IMR-90 (cell line): ENCODE data around the gene P2RX3. TPM values are rescaled to one million over a fixed set of nuclear protein-coding genes. Genes with fewer than 3 reads are reported as not detected.

Experiments
- ATAC-seq: fragments of 200-7000 bp; cut with Tn5 transposase; 2 replicates; pipeline ENCODE4 v1.9.1; 2020; ENCODE audit warnings: low read depth, mild to moderate bottlenecking, moderate library complexity
- BruUV-seq: library from RNA; stranded (reverse); fragments of 400-500 nt; replicated peaks from 2 replicates; lab custom pipeline; 2021; lab: Mats Ljungman, UMichigan
- CTCF ChIA-PET: fragments of 300-600 bp; formaldehyde crosslinking; extraction: SDS; loops from one replicate; lab custom pipeline; 2021; ENCODE audit warnings: antibody characterized with exemption; lab: Yijun Ruan, JAX
- POLR2A ChIA-PET: fragments of 300-600 bp; sonication (Branson Sonifier 250); formaldehyde crosslinking; loops from one replicate; lab custom pipeline; 2022; ENCODE audit warnings: antibody characterized with exemption; ENCODE audit not compliant: unreplicated experiment; lab: Charles Lee
- DNase-seq: peaks from one replicate; pipeline ENCODE4 v3.0.0; 2013
- H2AFZ ChIP-seq: replicated peaks from 2 replicates; pipeline ENCODE3; 2013; ENCODE audit warnings: low read length, mild to moderate bottlenecking; ENCODE audit not compliant: poor library complexity
- H2AK5ac ChIP-seq: 2 replicates; pipeline ENCODE4 v1.6.1; 2013; ENCODE audit warnings: low read depth, low read length, inconsistent platforms
- H2AK9ac ChIP-seq: replicated peaks from 2 replicates; pipeline ENCODE3; 2013; ENCODE audit warnings: mild to moderate bottlenecking, low read depth, low read length, moderate library complexity; ENCODE audit not compliant: poor library complexity
- H2BK120ac ChIP-seq: 2 replicates; pipeline ENCODE4 v1.6.1; 2013; ENCODE audit warnings: low read depth, low read length, inconsistent platforms
- H2BK15ac ChIP-seq: 3 replicates; pipeline ENCODE4 v1.6.1; 2013; ENCODE audit warnings: low read depth, low read length, inconsistent platforms
- H2BK20ac ChIP-seq: 2 replicates; pipeline ENCODE4 v1.6.1; 2013; ENCODE audit warnings: low read depth, mild to moderate bottlenecking, inconsistent platforms, low read length, moderate library complexity
- H2BK5ac ChIP-seq: 2 replicates; pipeline ENCODE4 v1.6.1; 2013; ENCODE audit warnings: mild to moderate bottlenecking, low read depth, low read length, inconsistent platforms; ENCODE audit not compliant: poor library complexity, severe bottlenecking
- H3K14ac ChIP-seq: replicated peaks from 2 replicates; pipeline ENCODE4 v1.6.1; 2013; ENCODE audit warnings: low read depth, low read length, inconsistent platforms
- H3K18ac ChIP-seq: 2 replicates; pipeline ENCODE4 v1.6.1; 2013; ENCODE audit warnings: low read depth, low read length, control low read depth
- H3K23ac ChIP-seq: 2 replicates; pipeline ENCODE4 v1.6.1; 2013; ENCODE audit warnings: low read depth, low read length, inconsistent platforms
- H3K27ac ChIP-seq: 2 replicates; pipeline ENCODE4 v1.5.1; 2013; ENCODE audit warnings: mild to moderate bottlenecking, control low read depth, low read length; ENCODE audit not compliant: insufficient read depth
- H3K27me3 ChIP-seq: 2 replicates; pipeline ENCODE4 v1.6.1; 2013; ENCODE audit warnings: low read length; ENCODE audit not compliant: control insufficient read depth, insufficient read depth
- H3K36me3 ChIP-seq: 2 replicates; pipeline ENCODE4 v1.6.1; 2013; ENCODE audit warnings: low read length, mixed read lengths; ENCODE audit not compliant: control insufficient read depth, insufficient read depth
- H3K4ac ChIP-seq: 2 replicates; pipeline ENCODE4 v1.6.1; 2013; ENCODE audit warnings: low read depth, low read length, inconsistent platforms
- H3K4me1 ChIP-seq: 2 replicates; pipeline ENCODE4 v1.6.1; 2013; ENCODE audit warnings: low read length, mixed read lengths; ENCODE audit not compliant: control insufficient read depth, insufficient read depth
- H3K4me2 ChIP-seq: 2 replicates; pipeline ENCODE4 v1.6.1; 2013; ENCODE audit warnings: low read depth, mild to moderate bottlenecking, control low read depth, low read length, moderate library complexity
- H3K4me3 ChIP-seq: 2 replicates; pipeline ENCODE4 v1.5.1; 2013; ENCODE audit warnings: low read depth, mild to moderate bottlenecking, control low read depth, low read length, moderate library complexity; ENCODE audit not compliant: insufficient read depth
- H3K56ac ChIP-seq: 2 replicates; pipeline ENCODE4 v1.6.1; 2013; ENCODE audit warnings: low read length, inconsistent platforms; ENCODE audit not compliant: insufficient read depth; ENCODE audit errors: extremely low read depth
- H3K79me1 ChIP-seq, 2 experiments: 2 replicates each; pipeline ENCODE4 v1.6.1; 2013; ENCODE audit warnings: low read length in 2 of 2, inconsistent platforms in 1 of 2, low read depth in 1 of 2
- H3K9ac ChIP-seq: 2 replicates; pipeline ENCODE4 v1.6.1; 2013; ENCODE audit warnings: low read depth, low read length, control low read depth
- H3K9me1 ChIP-seq: 2 replicates; pipeline ENCODE4 v1.6.1; 2013; ENCODE audit warnings: low read length, inconsistent platforms; ENCODE audit not compliant: insufficient read depth
- H3K9me3 ChIP-seq: 2 replicates; pipeline ENCODE4 v1.6.1; 2013; ENCODE audit warnings: low read length; ENCODE audit not compliant: control insufficient read depth, insufficient read depth
- H4K20me1 ChIP-seq: 2 replicates; pipeline ENCODE4 v1.6.1; 2013; ENCODE audit warnings: low read length, inconsistent platforms; ENCODE audit not compliant: insufficient read depth
- H4K5ac ChIP-seq: 2 replicates; pipeline ENCODE4 v1.6.1; 2013; ENCODE audit warnings: mild to moderate bottlenecking, low read depth, low read length, control low read depth
- H4K8ac ChIP-seq, 2 experiments: 2 replicates each; pipeline ENCODE4 v1.6.1; 2013; ENCODE audit warnings: low read depth in 2 of 2, low read length in 2 of 2, control low read depth in 1 of 2, inconsistent platforms in 1 of 2
- H4K91ac ChIP-seq: 2 replicates; pipeline ENCODE4 v1.6.1; 2013; ENCODE audit warnings: low read depth, low read length, inconsistent platforms; ENCODE audit not compliant: insufficient read depth
- CEBPB ChIP-seq: IDR thresholded peaks from 2 replicates; pipeline ENCODE4 v1.6.1; 2012; ENCODE audit warnings: low read depth, low read length, improper control_type of control experiment
- FOS ChIP-seq: fragments of 150-350 bp; IDR thresholded peaks from 2 replicates; pipeline ENCODE4 v1.6.1; 2016; ENCODE audit warnings: low read depth, low read length
- MAZ ChIP-seq: IDR thresholded peaks from 2 replicates; pipeline ENCODE4 v1.6.1; 2012; ENCODE audit warnings: low read depth, mild to moderate bottlenecking, low read length, improper control_type of control experiment, moderate library complexity, borderline replicate concordance
- RAD21 ChIP-seq: IDR thresholded peaks from 2 replicates; pipeline ENCODE4 v1.6.1; 2012; ENCODE audit warnings: low read length, improper control_type of control experiment
- RCOR1 ChIP-seq: IDR thresholded peaks from 2 replicates; pipeline ENCODE4 v1.6.1; 2012; ENCODE audit warnings: mild to moderate bottlenecking, low read length, improper control_type of control experiment; ENCODE audit not compliant: insufficient replicate concordance
- SMC3 ChIP-seq: fragments of 150-350 bp; IDR thresholded peaks from 2 replicates; pipeline ENCODE4 v1.6.1; 2016; ENCODE audit warnings: low read depth, mild to moderate bottlenecking, antibody characterized with exemption, low read length, moderate library complexity
- WGBS, 2 experiments: methylation state at CpG; one replicate each; pipeline versions ENCODE4 v1.1.5 to v1.1.7; 2013; ENCODE audit warnings: missing lambda C conversion rate in 2 of 2; ENCODE audit not compliant: insufficient read length in 1 of 2; ENCODE audit errors: extremely low coverage in 2 of 2; 5-methylcytosine and 5-hydroxymethylcytosine counted together
- dilution Hi-C: fragments of 300-500 bp; cut with HindIII; formaldehyde crosslinking; loops from one replicate; pipeline ENCODE4 v1.14.3; 2018; ENCODE audit warnings: low sequenced_read_pairs; ENCODE audit not compliant: unreplicated experiment
- in situ Hi-C: fragments of 300-500 bp; cut with MboI; formaldehyde crosslinking; loops from 3 replicates; pipeline ENCODE4 v1.14.3; 2019; ENCODE audit warnings: low sequenced_read_pairs, inconsistent platforms, mixed read lengths
- intact Hi-C: fragments of 100-400 bp; cut with micrococcal nuclease; formaldehyde crosslinking; loops from 2 replicates; pipeline ENCODE4 v1.10.0; 2022
- polyA plus RNA-seq, 3 experiments: library from polyadenylated mRNA; depleted of rRNA; stranded (reverse); fragments of >200 nt; gene quantifications; 2 replicates each; pipeline ENCODE4 v1.2.3, GENCODE V29; 2012; ENCODE audit warnings: low replicate concordance in 1 of 3
- total RNA-seq: library from RNA; depleted of rRNA; stranded (reverse); fragments of >200 nt; gene quantifications from 2 replicates; pipeline ENCODE4 v1.2.3, GENCODE V29; 2012

The P2RX3 gene
- total and polyA plus RNA-seq, 2 of the 4 experiments (the other 2 are of a cell fraction): not detected

DNA sequence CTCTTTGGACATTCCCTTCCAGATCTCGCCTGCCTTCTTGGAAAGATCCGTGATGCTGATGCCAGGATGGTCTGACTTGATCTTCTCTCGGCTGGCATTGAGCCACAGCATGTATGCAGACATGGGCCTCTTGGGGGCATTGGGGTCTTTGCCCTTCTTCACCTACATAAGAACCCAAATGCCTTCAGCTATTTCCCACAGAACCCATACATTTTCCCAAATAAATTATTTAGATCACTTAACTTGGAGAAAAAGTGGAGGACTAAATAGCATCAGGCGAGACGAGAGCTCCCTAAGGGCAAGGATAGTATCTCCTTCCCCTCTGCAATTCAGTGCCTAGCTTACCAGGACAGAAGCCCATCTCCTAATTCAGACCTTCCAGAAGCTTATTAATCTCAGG, 10.4 kb upstream of the P2RX3 start:
- ChIA-PET POLR2A (no interaction called here), CTCF (no interaction called here)
- Histone ChIP-seq H2AK5ac (no peak overlapping the region), H3K14ac (no peak overlapping the region), H2BK120ac (no peak overlapping the region), H3K27me3 (no peaks in the 10 kb centered on the region), H3K4me2 (no peak overlapping the region), H2BK5ac (no peak overlapping the region), H3K9ac (no peak overlapping the region), H3K27ac (no peak overlapping the region), H2BK15ac (no peak overlapping the region), H3K23ac (no peak overlapping the region), H3K18ac (no peak overlapping the region), H2AK9ac (no peak overlapping the region), H3K79me1 (peaks cover 23 to 56% of the 10 kb centered on the region in 2 experiments), H4K5ac (no peak overlapping the region), H4K91ac (no peak overlapping the region), H3K4ac (no peak overlapping the region), H4K20me1 (peaks cover 8% of the 10 kb centered on the region), H3K4me3 (no peak overlapping the region), H3K36me3 (peaks cover 55% of the 10 kb centered on the region), H4K8ac (no peak overlapping the region), H2BK20ac (no peak overlapping the region), H2AFZ (no peak overlapping the region), H3K56ac (no peak overlapping the region), H3K9me1 (peaks cover 14% of the 10 kb centered on the region), H3K9me3 (no peaks in the 10 kb centered on the region), H3K4me1 (peaks cover 14% of the 10 kb centered on the region)
- no TSS peak for BruUV-seq
- ATAC-seq (no peak), DNase-seq (no peak)
- intact Hi-C loops: no loop called here
- 88% methylated on average over 3 of the region's 5 CpGs; no CpG with 5 or more reads in 1 of the 2 experiments for WGBS, 2 experiments
- in situ Hi-C loops: no loop called here
- TF ChIP-seq MAZ: no peak
- TF ChIP-seq RAD21: no peak
- no peak for TF ChIP-seq SMC3
- TF ChIP-seq CEBPB: no peak
- TF ChIP-seq RCOR1: no peak
- TF ChIP-seq FOS: no peak
- dilution Hi-C loops: no loop called here
